ENCODE measurements around the gene RETREG3.
"Not testable (repeated sequence)": the region's sequence is repeated elsewhere in the genome, so short reads cannot be mapped to it uniquely, and the experiment has no call there.

RETREG3 gene

DNA sequence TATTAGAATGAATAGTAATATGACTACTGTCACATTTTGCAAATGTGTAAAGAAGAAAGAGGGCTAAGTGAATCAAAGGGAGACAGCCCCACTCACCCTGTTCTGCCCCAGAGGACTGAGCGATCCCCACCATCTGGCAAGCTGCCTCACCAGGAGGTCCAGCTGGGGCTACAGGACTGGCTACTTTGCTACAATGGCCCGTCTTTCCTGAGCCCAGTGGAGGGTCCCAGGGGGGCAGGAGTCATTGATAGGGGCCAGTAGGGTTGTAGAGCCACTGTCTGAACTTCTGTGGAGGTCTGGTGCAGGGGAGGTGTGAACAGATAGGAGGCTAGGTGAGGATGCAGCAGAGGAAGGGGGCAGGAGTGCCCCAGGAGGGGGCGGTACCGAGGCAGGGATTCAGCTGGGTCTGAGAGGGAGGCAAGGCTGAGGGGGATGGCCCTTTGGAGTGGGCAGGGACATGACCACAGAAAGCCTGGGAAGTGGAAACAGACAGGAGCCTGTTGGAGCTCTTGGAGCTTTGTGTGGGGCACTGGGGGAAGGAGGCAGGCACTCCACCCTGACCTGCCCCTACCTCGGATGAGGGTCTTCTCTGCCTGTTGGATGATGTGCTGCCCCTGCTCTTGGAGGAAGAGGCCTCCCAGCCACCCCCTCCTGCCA lies 53.1 kb downstream of the RETREG3 start:
- TF ChIP-seq, protein P1, sequence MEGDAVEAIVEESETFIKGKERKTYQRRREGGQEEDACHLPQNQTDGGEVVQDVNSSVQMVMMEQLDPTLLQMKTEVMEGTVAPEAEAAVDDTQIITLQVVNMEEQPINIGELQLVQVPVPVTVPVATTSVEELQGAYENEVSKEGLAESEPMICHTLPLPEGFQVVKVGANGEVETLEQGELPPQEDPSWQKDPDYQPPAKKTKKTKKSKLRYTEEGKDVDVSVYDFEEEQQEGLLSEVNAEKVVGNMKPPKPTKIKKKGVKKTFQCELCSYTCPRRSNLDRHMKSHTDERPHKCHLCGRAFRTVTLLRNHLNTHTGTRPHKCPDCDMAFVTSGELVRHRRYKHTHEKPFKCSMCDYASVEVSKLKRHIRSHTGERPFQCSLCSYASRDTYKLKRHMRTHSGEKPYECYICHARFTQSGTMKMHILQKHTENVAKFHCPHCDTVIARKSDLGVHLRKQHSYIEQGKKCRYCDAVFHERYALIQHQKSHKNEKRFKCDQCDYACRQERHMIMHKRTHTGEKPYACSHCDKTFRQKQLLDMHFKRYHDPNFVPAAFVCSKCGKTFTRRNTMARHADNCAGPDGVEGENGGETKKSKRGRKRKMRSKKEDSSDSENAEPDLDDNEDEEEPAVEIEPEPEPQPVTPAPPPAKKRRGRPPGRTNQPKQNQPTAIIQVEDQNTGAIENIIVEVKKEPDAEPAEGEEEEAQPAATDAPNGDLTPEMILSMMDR (IDR thresholded peaks at IDR 0.05; ENCODE audit: low read length, missing control alignments) = peak; percentile 4
- H3K4me3 ChIP-seq (replicated peaks; ENCODE audit: low read depth, low read length) = not testable (repeated sequence)

DNA sequence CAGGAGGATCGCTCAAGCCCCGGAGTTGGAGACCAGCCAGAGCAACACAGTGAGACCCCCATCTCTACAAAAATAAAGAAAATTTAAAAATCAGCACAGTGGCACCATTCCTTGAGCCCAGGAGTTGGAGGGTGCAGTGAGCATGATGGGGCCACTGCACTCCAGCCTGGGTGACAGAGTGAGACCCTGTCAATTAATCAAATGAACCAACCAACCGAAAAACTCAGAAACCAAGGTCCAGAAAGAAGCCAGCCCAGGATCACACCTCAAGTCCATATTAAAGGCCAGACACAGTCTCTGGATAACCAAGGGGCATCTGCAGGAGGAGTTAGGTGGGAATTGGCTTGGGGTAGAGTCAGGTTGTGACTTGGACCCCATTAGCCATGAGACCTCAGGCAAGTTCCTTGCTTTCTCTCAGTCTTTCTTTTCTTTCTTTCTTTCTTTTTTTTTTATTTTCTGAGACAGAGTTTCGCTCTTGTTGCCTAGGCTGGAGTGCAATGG lies 54.0 kb downstream of the RETREG3 start:
- H3K4me3 ChIP-seq (replicated peaks; ENCODE audit: low read depth, low read length) = peak overlapping the region; percentile 81
- no peak for DNase-seq (ENCODE audit: low read depth)
- TF ChIP-seq, protein P1 (IDR thresholded peaks at IDR 0.05; ENCODE audit: low read length, missing control alignments) = no peak

More for the DNA sequence above, 53.1 kb downstream of the RETREG3 start:
- not testable (repeated sequence) for DNase-seq (ENCODE audit: low read depth)

DNA sequence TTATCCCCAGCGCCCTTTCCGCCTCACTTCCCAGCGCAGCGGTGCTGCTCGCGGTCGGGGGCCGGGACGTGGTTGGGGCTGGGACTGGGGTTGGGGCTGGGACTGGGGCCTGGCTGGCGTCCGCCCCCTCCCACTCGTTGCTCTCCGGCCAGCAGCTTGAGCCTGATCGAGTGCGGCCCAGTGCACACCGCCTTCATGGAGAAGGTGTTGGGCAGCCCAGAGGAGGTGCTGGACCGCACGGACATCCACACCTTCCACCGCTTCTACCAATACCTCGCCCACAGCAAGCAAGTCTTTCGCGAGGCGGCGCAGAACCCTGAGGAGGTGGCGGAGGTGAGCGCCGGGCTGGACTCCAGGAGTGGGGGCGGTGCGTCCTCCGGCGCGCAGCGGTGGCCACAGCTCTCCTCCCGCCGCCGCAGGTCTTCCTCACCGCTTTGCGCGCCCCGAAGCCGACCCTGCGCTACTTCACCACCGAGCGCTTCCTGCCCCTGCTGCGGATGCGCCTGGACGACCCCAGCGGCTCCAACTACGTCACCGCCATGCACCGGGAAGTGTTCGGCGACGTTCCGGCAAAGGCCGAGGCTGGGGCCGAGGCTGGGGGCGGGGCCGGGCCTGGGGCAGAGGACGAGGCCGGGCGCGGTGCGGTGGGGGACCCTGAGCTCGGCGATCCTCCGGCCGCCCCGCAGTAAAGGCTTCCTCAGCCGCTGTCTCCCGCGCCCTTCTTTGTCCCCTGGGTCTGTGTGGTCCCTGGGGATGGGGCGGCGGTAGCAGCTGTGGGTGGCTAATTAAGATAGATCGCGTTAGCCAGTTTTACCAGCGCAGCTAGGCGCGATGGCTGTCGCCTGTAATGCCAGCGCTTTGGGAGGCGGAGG lies 54.7 kb downstream of the RETREG3 start:
- TF ChIP-seq, protein P1 (IDR thresholded peaks at IDR 0.05; ENCODE audit: low read length, missing control alignments) = no peak
- peak overlapping the region; percentile 81 for H3K4me3 ChIP-seq (replicated peaks; ENCODE audit: low read depth, low read length)
- peak; percentile 76 for DNase-seq (ENCODE audit: low read depth)

DNA sequence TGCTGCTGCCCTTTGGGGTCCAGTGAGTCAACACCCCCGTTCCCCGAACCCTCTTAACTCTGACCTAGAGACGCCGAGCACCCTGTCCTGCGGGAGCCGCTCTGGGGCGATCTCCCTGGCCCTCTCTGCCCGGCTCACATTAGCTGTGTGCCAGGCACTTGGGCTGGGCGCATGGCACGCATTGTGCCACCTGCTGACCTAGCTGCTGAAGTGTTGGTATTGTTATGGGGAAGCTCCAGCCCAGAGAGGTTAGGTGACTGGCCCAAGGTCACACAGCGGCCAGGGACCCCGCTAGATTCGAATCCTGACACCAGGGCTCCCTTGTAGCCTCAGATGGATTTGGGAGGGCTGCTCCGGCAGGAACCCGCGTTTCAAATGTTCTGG lies 55.3 kb downstream of the RETREG3 start:
- no peak for DNase-seq (ENCODE audit: low read depth)
- peak overlapping the region; percentile 81 for H3K4me3 ChIP-seq (replicated peaks; ENCODE audit: low read depth, low read length)
- TF ChIP-seq, protein P1 (IDR thresholded peaks at IDR 0.05; ENCODE audit: low read length, missing control alignments) = no peak

GRCh38 chr17:42553161-42553818 lies 55.9 kb downstream of the RETREG3 start:
- peak; percentile 50 for DNase-seq (ENCODE audit: low read depth)
- TF ChIP-seq, protein P1 (IDR thresholded peaks at IDR 0.05; ENCODE audit: low read length, missing control alignments) = no peak
- peak overlapping the region; percentile 81 for H3K4me3 ChIP-seq (replicated peaks; ENCODE audit: low read depth, low read length)

DNA sequence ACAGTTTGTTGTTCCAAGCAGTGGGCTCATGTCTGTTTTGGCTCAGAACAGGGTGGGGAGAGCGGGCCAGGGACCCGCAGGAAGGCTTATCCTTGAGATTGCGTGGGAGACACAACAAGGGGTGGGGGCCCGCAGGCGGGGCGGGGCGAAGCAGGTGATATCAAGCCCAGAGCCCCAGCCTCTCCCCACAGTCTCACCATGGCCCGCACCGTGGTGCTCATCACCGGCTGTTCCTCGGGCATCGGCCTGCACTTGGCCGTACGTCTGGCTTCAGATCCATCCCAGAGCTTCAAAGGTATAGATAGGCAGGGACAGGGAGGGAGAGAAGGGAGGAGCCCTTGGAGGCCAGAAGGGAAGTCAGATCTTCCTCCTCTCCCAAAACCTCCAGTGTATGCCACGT lies 56.4 kb downstream of the RETREG3 start, which contains the start of gene HSD17B1:
Gene HSD17B1, plus strand, starts transcription at position 188 of the 400 bp plus-strand sequence. Its CDS starts 11 bp downstream, at position 199.
- peak within 1 kb of the TSS; percentile 81 for H3K4me3 ChIP-seq (replicated peaks; ENCODE audit: low read depth, low read length)

More for the DNA sequence above, 56.4 kb downstream of the RETREG3 start, which contains the start of gene HSD17B1:
- not testable (repeated sequence) for DNase-seq (ENCODE audit: low read depth)

All from fibroblast of pulmonary artery (primary cell).